Measurements from ENCODE around the gene UGCG.

- TF ChIP-seq TARDBP (IDR thresholded peaks at IDR 0.05) = no peak
- TF ChIP-seq HDAC1 (IDR thresholded peaks at IDR 0.05) = no peak
- TF ChIP-seq POLR2AphosphoS5 (IDR thresholded peaks at IDR 0.05; ENCODE audit: control insufficient read depth, insufficient read depth, low read depth, low read length) = no peak
- TF ChIP-seq ERF (CRISPR knock-in tag; IDR thresholded peaks at IDR 0.05) = no peak
- TF ChIP-seq POLR2A (conservative IDR thresholded peaks at IDR 0.05) = no peak
- TF ChIP-seq CEBPZ (IDR thresholded peaks at IDR 0.05; ENCODE audit: borderline replicate concordance, low read depth, low read length) = no peak
- TF ChIP-seq CTCF (IDR thresholded peaks at IDR 0.05 in 2 of 3, conservative IDR thresholded peaks at IDR 0.05 in 1 of 3; ENCODE audit: insufficient read depth in 2 of 3, low read depth in 1 of 3, low read length in 3 of 3) = no peak
- TF ChIP-seq TAF1 (IDR thresholded peaks at IDR 0.05; ENCODE audit: control insufficient read depth, extremely low read depth, insufficient read depth, low read length, severe bottlenecking) = no peak
- TF ChIP-seq ZNF24 (IDR thresholded peaks at IDR 0.05) = no peak
- no peak for TF ChIP-seq EZH2 (IDR thresholded peaks at IDR 0.05; ENCODE audit: borderline replicate concordance, low read depth, low read length)
- no peak for TF ChIP-seq ZNF398 (CRISPR knock-in tag; IDR thresholded peaks at IDR 0.05)
Measured at GRCh38 chr9:111897601-111898137, 1.1 kb downstream of the UGCG start.
